ENCODE data around the gene RELA.

RELA gene

DNA sequence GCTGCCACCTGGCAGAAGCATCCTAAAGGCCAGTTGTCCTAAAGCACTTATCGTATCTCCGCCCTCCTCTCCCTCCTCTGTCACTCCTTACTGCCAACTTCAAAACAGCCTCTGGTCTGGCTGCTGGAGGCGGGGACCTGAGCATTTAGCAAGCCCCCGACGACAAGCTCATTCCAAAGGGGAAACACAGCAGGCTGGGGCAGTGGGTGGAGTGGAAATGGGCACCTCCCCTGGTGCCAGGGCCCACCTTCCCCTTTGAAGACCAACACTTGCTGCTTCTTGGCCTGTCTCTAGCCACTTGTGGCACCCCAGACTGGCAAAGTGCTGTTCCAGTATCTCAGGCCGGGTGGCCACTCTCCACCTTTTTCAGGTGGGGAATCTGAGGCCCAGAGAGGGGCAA, 52.3 kb downstream of the RELA start:
- H3K36me3 ChIP-seq (ENCODE audit: control insufficient read depth, insufficient read depth, low read length): peaks cover 60% of the 10 kb centered on the region
- no peaks in the 10 kb centered on the region for H3K9me3 ChIP-seq (ENCODE audit: control insufficient read depth, low read length)
- H3K27ac ChIP-seq (ENCODE audit: low read depth, low read length, severe bottlenecking): peak overlapping the region; percentile 29
- H3K4me3 ChIP-seq (ENCODE audit: extremely low read depth, insufficient read depth, low read length, poor library complexity, severe bottlenecking): peak overlapping the region; percentile 84
- H3K4me1 ChIP-seq (ENCODE audit: control insufficient read depth, insufficient read depth, low read length, poor library complexity, severe bottlenecking): peaks cover 43% of the 10 kb centered on the region
- 79 to 82% methylated on average over 3 to 5 of the region's 6 CpGs for WGBS, 2 experiments (ENCODE audit: insufficient coverage in 2 of 2)

DNA sequence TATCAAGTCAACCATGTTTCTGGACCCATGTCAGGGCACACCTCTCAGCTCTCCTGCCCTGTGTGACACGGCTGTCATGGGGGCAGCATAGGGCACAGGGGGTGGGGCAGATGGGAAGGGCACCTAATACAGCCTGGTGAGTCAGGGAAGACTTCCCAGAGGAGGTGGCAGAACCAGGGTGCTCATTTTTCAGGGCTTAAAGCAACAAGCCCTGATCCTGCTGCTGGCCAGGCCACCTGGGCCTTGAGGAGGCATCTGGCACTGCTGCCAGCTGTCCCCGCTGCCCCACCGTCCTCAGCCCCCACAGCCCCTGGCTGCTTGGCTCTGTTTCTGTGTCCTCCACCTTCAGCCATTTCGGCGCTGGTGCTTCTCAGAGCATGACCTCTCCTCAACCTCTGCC, 53.1 kb downstream of the RELA start:
- no peak overlapping the region for H3K27ac ChIP-seq (ENCODE audit: low read depth, low read length, severe bottlenecking)
- no peaks in the 10 kb centered on the region for H3K9me3 ChIP-seq (ENCODE audit: control insufficient read depth, low read length)
- peaks cover 43% of the 10 kb centered on the region for H3K4me1 ChIP-seq (ENCODE audit: control insufficient read depth, insufficient read depth, low read length, poor library complexity, severe bottlenecking)
- 90 to 100% methylated on average over 5 of the region's 5 CpGs for WGBS, 2 experiments (ENCODE audit: insufficient coverage in 2 of 2)
- no peak overlapping the region for H3K4me3 ChIP-seq (ENCODE audit: extremely low read depth, insufficient read depth, low read length, poor library complexity, severe bottlenecking)
- H3K36me3 ChIP-seq (ENCODE audit: control insufficient read depth, insufficient read depth, low read length): peaks cover 68% of the 10 kb centered on the region

DNA sequence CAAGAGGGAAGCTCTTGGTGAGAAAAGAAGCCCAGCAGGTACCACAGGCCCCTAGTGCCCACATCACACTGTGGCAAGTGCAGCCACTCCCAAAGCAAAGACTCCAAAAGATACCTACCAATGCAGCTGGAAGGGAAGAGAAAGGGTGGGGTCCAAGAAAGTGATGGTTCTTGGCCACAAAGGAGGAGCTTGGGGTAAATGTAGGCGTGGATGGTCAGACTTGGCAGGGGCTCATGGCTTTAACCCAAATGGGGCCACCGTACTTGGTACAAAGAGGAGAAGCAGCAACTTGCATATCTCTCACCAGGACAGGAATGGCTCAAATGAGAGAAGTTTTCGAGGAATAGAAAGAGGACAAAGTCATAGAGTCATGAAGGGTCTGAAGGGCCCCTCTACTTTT, 53.5 kb downstream of the RELA start:
- no peaks in the 10 kb centered on the region for H3K9me3 ChIP-seq (ENCODE audit: control insufficient read depth, low read length)
- 88 to 100% methylated on average over 2 to 3 of the region's 3 CpGs for WGBS, 2 experiments (ENCODE audit: insufficient coverage in 2 of 2)
- peaks cover 71% of the 10 kb centered on the region for H3K36me3 ChIP-seq (ENCODE audit: control insufficient read depth, insufficient read depth, low read length)
- H3K4me1 ChIP-seq (ENCODE audit: control insufficient read depth, insufficient read depth, low read length, poor library complexity, severe bottlenecking): peaks cover 43% of the 10 kb centered on the region
- no peak overlapping the region for H3K27ac ChIP-seq (ENCODE audit: low read depth, low read length, severe bottlenecking)
- H3K4me3 ChIP-seq (ENCODE audit: extremely low read depth, insufficient read depth, low read length, poor library complexity, severe bottlenecking): no peak overlapping the region

DNA sequence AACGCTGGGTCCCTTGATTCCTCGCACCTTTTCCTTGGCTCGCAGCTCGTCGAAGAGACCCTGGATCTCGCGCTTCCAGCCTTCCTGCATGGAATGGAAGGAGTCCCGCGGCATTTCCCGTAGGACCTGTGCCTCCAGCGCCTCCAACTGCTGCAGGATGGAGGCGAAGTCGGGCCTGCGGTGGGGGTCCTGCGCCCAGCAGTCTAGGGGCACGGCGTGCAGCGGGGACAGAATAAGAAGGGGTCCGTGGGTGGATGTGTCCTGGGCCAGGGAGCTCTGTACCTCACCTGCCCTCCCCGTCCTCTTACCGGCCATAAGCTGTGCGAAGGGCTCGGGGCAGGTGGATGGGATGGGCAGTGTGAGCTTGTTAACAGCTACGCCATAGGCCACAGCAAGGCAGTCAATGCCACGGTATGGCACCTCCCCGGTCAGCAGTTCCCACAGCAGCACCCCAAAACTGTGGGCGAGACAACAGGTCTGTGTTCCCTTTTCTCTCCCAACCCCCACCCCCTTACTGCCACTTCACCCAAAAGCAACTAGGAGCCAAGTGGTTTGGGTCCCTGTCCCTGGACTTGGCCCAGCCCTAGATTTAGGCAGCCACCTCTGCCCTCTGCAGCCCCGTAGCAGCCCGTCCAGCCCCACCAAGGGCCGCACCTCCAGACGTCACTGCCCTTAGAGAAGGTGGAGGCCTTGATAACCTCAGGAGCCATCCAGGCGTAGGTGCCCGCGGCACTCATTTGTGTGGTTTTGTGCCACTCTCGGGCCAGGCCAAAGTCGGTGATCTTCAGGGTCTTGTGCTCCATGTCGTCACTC, 54.9 kb downstream of the RELA start:
- Histone ChIP-seq H3K4me1 (ENCODE audit: control insufficient read depth, insufficient read depth, low read length, poor library complexity, severe bottlenecking) (peaks cover 37% of the 10 kb centered on the region), H3K4me3 (ENCODE audit: extremely low read depth, insufficient read depth, low read length, poor library complexity, severe bottlenecking) (peak overlapping the region; percentile 14), H3K36me3 (ENCODE audit: control insufficient read depth, insufficient read depth, low read length) (peaks cover 82% of the 10 kb centered on the region), H3K27ac (ENCODE audit: low read depth, low read length, severe bottlenecking) (peak overlapping the region; percentile 49), H3K9me3 (ENCODE audit: control insufficient read depth, low read length) (no peaks in the 10 kb centered on the region)
- 82 to 84% methylated on average over 27 to 36 of the region's 37 CpGs for WGBS, 2 experiments (ENCODE audit: insufficient coverage in 2 of 2)

- Histone ChIP-seq H3K36me3 (ENCODE audit: control insufficient read depth, insufficient read depth, low read length) (peaks cover 82% of the 10 kb centered on the region), H3K4me3 (ENCODE audit: extremely low read depth, insufficient read depth, low read length, poor library complexity, severe bottlenecking) (peak overlapping the region; percentile 14), H3K4me1 (ENCODE audit: control insufficient read depth, insufficient read depth, low read length, poor library complexity, severe bottlenecking) (peaks cover 29% of the 10 kb centered on the region), H3K9me3 (ENCODE audit: control insufficient read depth, low read length) (no peaks in the 10 kb centered on the region), H3K27ac (ENCODE audit: low read depth, low read length, severe bottlenecking) (peak overlapping the region; percentile 49)
- 6 to 12% methylated on average over 38 to 64 of the region's 67 CpGs for WGBS, 2 experiments (ENCODE audit: insufficient coverage in 2 of 2)
These were observed 55.7 kb downstream of the RELA start for GRCh38 chr11:65606876-65607613.

GRCh38 chr11:65604258-65604657, 58.5 kb downstream of the RELA start:
- WGBS, 2 experiments (ENCODE audit: insufficient coverage in 2 of 2): 79 to 100% methylated on average over 1 of the region's 1 CpG
- Histone ChIP-seq H3K9me3 (ENCODE audit: control insufficient read depth, low read length) (no peaks in the 10 kb centered on the region), H3K36me3 (ENCODE audit: control insufficient read depth, insufficient read depth, low read length) (peaks cover 67% of the 10 kb centered on the region), H3K4me1 (ENCODE audit: control insufficient read depth, insufficient read depth, low read length, poor library complexity, severe bottlenecking) (peaks cover 12% of the 10 kb centered on the region), H3K4me3 (ENCODE audit: extremely low read depth, insufficient read depth, low read length, poor library complexity, severe bottlenecking) (no peak overlapping the region), H3K27ac (ENCODE audit: low read depth, low read length, severe bottlenecking) (no peak overlapping the region)
